ENCODE measurements around the gene ARID2. TPM values are rescaled to one million over a fixed set of nuclear protein-coding genes. Genes with fewer than 3 reads are reported as not detected.
A peak's percentile ranks its signal among the peaks of the same experiment; 100 is the strongest.

ARID2 gene
- total RNA-seq, 1 experiment from 2014 or later, result 32.1 TPM

DNA sequence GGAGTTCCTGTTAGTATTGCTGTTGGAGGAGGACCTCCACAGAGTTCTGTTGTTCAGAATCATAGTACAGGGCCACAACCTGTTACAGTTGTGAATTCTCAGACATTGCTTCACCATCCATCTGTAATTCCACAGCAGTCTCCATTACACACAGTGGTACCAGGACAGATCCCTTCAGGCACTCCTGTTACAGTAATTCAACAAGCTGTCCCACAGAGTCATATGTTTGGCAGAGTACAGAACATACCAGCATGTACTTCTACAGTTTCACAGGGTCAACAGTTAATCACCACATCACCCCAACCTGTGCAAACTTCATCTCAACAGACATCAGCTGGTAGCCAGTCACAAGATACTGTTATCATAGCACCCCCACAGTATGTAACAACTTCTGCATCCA lies 120.8 kb downstream of the ARID2 start:
- no peak for DNase-seq (ENCODE audit: extremely low read depth, low read depth)

DNA sequence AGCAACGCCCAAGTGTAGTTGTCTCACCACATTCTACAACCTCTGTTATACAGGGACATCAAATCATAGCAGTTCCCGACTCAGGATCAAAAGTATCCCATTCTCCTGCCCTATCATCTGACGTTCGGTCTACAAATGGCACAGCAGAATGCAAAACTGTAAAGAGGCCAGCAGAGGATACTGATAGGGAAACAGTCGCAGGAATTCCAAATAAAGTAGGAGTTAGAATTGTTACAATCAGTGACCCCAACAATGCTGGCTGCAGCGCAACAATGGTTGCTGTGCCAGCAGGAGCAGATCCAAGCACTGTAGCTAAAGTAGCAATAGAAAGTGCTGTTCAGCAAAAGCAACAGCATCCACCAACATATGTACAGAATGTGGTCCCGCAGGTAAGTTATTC lies 123.0 kb downstream of the ARID2 start:
- no peak for DNase-seq (ENCODE audit: extremely low read depth, low read depth)

GRCh38 chr12:45853550-45853949 lies 124.0 kb downstream of the ARID2 start:
- DNase-seq (ENCODE audit: extremely low read depth, low read depth), result no peak

- DNase-seq (ENCODE audit: extremely low read depth, low read depth), result no peak
These were observed 133.8 kb downstream of the ARID2 start for GRCh38 chr12:45863332-45863731.

DNA sequence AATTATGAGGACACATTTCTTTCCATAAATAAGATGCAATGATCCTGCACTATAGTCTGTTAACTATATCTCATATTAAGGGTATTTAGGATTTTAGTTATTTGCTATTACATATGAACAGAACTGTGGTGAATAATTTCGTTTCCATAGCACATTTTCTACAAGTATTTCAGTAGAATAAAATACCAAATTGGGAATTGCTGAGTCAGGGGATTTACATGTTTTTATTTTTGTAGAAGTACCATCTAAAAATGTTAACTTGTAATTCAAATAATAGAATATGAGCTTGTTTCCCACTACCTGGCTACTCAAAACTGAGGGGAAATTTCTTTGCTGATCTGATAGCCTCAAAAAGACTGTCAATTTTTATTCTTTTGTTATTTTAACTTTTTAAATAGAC lies 136.8 kb downstream of the ARID2 start:
- no peak for DNase-seq (ENCODE audit: extremely low read depth, low read depth)

DNA sequence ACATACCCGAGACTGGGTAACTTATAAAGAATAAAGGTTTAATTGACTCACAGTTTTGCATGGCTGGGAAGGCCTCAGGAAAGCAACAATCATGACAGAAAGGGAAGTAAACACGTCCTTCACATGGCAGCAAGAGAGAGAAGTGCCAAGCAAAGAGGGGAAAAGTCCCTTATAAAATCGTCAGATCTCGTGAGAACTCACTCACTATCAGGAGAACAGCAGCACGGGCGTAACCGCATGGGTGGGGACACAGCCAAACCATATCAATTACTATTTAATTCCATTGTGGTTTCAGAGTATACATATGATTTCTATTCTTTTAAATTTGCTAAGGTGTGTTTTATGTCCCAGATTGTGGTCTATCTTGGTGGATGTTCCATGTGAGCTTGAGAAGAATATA lies 142.9 kb downstream of the ARID2 start:
- no peak for DNase-seq (ENCODE audit: extremely low read depth, low read depth)

DNA sequence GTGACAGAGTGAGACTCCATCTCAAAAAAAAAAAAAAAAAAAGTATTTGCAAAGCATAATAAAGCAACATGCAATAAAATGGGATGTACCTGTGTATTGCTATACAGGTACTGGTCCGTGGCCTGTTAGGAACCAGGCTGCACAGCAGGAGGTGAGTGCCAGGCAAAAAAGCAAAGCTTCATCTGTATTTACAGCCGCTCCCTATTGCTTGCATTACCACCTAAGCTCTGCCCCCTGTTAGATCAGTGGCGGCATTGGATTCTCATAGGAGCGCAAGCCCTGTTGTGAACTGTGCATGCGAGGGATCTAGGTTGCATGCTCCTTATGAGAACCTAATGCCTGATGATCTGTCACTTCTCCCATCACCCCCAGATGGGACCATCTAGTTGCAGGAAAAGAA lies 147.6 kb downstream of the ARID2 start:
- no peak for DNase-seq (ENCODE audit: extremely low read depth, low read depth)

GRCh38 chr12:45878630-45879255 lies 149.2 kb downstream of the ARID2 start:
- peak; percentile 6 for DNase-seq (ENCODE audit: extremely low read depth, low read depth)

DNA sequence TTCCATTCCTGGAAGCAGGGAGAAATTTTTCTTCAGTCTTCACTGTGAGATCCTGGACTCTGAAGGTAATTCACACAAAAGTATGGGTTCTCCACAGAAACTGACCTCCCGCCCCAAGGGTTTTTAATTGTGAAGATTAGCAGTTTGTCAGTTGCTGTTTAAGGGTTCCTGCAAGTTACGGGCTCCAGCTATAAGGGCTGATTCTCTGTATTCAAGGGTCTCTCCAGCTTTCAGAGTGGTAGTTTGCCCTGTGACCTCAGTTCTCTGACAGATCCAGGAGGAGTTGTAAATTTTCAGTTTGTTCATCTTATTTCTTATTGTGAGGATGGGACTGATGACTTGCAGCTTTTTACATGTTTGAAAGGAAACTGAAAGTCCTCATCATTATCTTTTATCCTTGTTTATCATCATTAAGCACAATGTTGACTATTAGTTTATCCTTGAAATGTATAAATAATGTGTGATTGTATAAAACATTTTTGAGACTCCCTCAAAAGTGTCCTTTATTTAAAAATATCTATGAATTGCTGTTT lies 149.9 kb downstream of the ARID2 start:
- no peak for DNase-seq (ENCODE audit: extremely low read depth, low read depth)

DNA sequence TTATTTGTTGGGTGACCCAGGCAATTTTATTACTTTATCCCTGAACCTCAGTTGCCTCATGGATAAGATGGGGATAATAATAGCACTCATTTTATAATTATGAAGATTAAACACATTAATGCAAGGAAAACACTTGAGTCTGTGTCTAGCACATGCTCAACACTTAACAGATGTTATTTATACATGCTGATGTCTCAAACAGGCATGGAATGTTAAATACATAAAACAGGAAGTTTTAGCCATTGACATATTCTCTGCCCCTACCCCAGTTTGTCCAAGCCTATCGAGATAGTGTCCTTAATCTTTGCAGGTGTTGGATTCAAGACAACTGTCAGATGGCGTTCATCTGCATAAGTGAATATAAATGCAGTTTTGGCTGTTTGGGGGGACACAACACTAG lies 151.0 kb downstream of the ARID2 start:
- DNase-seq (ENCODE audit: extremely low read depth, low read depth), result no peak

DNA sequence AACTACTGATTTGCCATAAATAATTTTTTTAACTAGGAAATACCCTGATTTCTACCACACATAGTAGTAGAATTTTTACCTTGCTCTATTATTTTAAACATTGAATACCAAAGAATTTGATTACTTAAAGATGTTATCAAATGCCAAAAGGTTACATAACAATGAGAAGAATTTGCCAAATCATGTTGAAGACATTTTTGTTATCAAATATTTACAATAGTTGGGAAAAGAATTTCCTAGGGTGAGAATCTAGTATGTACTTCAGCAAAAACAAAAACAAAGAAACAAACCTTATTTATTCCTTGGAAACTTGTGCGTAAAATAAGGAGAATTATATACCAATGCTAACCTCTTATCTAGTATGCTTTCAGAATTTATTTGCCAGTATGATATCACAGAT lies 153.7 kb downstream of the ARID2 start:
- no peak for DNase-seq (ENCODE audit: extremely low read depth, low read depth)

DNA sequence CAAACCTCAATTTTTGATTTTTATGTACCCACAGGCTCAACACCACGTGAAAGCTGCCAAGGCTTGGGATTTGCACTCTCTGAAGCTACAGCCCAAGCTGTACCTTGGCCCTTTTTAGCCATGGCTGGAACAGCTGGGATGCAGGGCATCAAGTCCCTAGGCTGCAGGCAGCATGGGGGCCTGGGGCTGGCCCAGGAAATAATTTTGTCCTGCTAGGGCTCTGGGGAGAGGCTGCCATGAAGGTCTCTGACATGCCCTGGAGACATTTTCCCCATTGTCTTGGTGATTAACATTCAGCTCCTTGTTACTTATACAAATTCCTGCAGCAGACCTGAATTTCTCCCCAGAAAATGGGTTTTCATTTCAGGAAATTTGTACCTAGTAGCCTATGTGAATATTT lies 157.2 kb downstream of the ARID2 start:
- DNase-seq (ENCODE audit: extremely low read depth, low read depth), result no peak

DNA sequence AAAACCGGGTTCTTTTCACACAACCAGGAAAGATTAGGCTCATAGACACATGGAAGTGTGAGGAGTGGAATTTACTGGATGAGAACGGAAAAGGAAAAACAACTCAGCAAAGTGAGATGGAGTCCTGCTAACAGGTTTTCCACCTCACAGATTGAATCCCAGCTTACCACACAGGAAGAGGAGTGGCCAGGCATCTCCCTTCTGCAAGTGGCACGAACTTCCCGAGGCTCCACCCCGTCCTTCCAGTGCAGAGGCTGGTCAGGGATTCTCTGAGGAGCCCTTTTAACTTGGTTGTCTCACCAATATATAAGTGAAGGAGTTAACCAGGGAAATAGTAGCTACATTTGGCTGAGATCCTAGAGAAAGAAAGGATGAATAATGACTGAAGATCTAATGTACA lies 158.0 kb downstream of the ARID2 start:
- DNase-seq (ENCODE audit: extremely low read depth, low read depth), result no peak

GRCh38 chr12:45890276-45890675 lies 160.8 kb downstream of the ARID2 start:
- no peak for DNase-seq (ENCODE audit: extremely low read depth, low read depth)

DNA sequence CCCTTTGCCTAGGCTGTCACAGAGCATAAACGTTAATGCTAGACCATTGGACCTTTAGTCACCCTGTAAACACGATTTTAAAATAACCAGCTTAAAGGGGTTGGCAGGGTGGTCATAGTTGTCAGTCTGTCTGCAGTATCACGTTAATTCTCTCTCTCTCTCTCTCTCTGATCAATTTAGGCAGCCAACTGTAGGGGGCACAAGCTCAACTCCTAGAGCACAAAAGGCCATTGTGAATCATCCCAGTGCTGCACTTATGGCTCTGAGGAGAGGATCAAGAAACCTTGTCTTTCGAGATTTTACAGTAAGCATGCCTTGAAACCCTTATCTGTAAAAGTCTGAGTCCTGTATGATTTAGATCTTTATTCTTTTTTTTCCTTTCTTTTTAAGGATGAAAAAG lies 163.7 kb downstream of the ARID2 start:
- no peak for DNase-seq (ENCODE audit: extremely low read depth, low read depth)

GRCh38 chr12:45895961-45896360 lies 166.5 kb downstream of the ARID2 start:
- no peak for DNase-seq (ENCODE audit: extremely low read depth, low read depth)

DNA sequence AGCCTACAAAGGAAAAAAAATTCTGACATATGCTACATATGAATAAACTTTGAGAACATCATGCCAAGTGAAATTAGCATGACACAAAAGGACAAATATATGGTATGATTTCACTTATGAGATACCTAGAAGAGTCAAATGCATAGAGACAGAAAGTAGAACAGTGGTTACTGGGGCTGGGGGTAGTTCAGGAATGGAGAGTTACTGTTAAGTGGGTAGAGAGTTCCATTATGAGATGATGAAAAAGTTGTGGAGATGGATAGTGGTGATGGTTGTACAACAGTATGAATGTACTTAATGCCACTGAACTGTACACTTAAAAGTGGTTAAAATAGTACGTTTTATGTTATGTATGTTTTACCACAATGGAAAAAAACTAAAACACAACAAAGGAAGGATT lies 168.6 kb downstream of the ARID2 start:
- no peak for DNase-seq (ENCODE audit: extremely low read depth, low read depth)

DNA sequence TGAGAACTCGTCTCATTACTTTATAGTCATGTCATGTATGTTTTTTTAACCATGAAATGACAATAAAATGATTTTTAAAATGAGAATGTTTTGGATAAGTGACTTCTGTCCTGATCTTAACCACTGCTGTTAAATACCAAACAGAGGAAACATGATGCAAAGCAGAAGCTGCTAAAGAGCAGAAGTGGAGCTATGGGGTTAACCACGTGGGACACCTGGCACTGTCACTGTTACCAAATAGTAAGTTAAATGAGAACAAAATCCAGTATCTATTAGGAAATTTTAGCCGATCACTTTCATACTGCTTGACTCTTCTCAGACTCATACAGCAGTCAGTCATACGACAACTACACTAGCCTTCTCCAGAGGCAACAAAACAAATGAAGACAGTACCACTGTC lies 178.4 kb downstream of the ARID2 start:
- DNase-seq (ENCODE audit: extremely low read depth, low read depth), result no peak

- DNase-seq (ENCODE audit: extremely low read depth, low read depth), result no peak
These were observed 179.7 kb downstream of the ARID2 start for GRCh38 chr12:45909041-45909713.

DNA sequence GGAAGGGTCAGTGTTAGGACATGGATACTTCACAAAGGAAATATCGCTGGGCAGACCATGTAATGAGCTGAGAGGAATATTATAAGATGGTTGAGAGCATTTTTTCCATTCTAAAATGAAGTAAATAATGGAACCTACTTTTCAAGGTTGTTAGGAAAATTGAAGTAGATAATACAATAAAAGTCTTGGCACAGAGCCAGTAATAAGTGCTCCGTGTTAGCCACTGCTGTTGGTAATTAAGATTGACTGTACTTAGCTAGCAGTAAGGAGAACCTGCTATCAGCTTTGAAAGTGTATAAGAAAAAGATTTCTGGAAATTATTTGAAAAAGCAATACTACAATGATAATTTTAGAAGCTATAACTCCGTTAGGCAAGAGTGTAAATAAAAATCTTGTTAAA lies 183.3 kb downstream of the ARID2 start:
- DNase-seq (ENCODE audit: extremely low read depth, low read depth), result no peak

DNA sequence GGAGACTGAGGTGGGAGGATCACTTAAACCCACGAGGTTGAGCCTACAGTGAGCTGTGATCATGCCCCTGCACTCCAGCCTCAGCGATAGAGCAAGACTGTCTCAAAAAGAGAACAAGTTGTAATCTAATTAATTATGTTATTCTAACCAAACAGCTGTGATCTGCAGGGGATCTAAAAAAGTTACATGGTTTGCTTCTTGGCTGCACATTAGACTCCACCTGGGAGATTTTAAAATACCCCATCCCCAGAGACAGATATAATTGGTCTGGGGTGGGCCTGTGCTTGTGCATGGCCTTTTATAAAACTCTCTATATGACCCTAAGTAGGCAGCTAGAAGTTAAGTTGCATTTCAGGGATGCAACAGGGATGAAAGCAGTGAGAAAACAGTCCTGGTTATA lies 184.1 kb downstream of the ARID2 start:
- no peak for DNase-seq (ENCODE audit: extremely low read depth, low read depth)

DNA sequence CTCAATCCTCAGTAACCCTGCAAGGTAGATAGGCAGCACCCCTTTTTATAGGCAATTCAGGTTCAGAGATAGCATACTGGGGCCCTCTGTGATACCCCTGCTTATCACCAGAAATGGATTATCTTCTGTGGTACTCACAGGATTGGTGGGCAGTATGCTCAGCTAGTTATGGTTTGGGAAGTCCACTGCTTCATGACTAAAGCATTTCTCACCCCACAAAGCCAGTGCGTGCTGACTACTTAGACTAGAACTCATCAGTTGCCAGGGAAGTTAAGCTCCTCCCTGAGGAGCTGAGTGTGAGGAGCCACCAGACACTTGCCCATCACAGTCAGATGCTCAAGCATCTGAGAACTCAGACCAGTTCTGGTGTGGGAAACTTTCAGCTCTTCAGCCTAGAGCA lies 184.6 kb downstream of the ARID2 start:
- DNase-seq (ENCODE audit: extremely low read depth, low read depth), result no peak

GRCh38 chr12:45915405-45915804 lies 185.9 kb downstream of the ARID2 start:
- no peak for DNase-seq (ENCODE audit: extremely low read depth, low read depth)
